DND-41 (cell line): Measurements from ENCODE around the gene CCDC71L.

ENCODE experiments used
- ATAC-seq: fragments of 200-7000 bp; cut with Tn5 transposase; 3 replicates; pipeline ENCODE4 v1.9.1; 2021; ENCODE audit warnings: low read depth; ENCODE audit not compliant: insufficient read depth
- DNase-seq: peaks from one replicate; pipeline ENCODE4 v3.0.0-alpha.2; 2020
- H2AFZ ChIP-seq: 2 replicates; pipeline ENCODE4 v1.6.0; 2012; ENCODE audit warnings: low read depth, low read length
- H3K27ac ChIP-seq: 2 replicates; pipeline ENCODE4 v1.5.1; 2012; ENCODE audit warnings: low read length, inconsistent platforms
- H3K27me3 ChIP-seq: fragments of 200-600 bp; sonication (generic); 2 replicates; pipeline ENCODE4 v1.6.0; 2012; ENCODE audit warnings: low read length, mild to moderate bottlenecking, inconsistent platforms; ENCODE audit not compliant: insufficient read depth, poor library complexity
- H3K36me3 ChIP-seq: 2 replicates; pipeline ENCODE4 v1.5.1; 2012; ENCODE audit warnings: low read length, inconsistent platforms; ENCODE audit not compliant: insufficient read depth
- H3K4me1 ChIP-seq: 2 replicates; pipeline ENCODE4 v1.5.1; 2012; ENCODE audit warnings: mild to moderate bottlenecking, low read length; ENCODE audit not compliant: insufficient read depth
- H3K4me2 ChIP-seq: 2 replicates; pipeline ENCODE4 v1.6.0; 2012; ENCODE audit warnings: mild to moderate bottlenecking, moderate library complexity, low read length, inconsistent platforms; ENCODE audit not compliant: insufficient read depth
- H3K4me3 ChIP-seq, 2 experiments: fragments of 200-600 bp in 1 of 2; shearing (Covaris generic) in 1 of 2; 2 replicates each; pipeline ENCODE4 v1.5.1; 2012 to 2016; ENCODE audit warnings: inconsistent platforms in 2 of 2, low read length in 2 of 2, mild to moderate bottlenecking in 2 of 2, low read depth in 1 of 2, moderate library complexity in 1 of 2
- H3K79me2 ChIP-seq: 2 replicates; pipeline ENCODE4 v1.6.0; 2012; ENCODE audit warnings: low read length, inconsistent platforms; ENCODE audit not compliant: insufficient read depth
- H3K9ac ChIP-seq: 2 replicates; pipeline ENCODE4 v1.6.0; 2012; ENCODE audit warnings: low read depth, mild to moderate bottlenecking, inconsistent platforms, low read length, moderate library complexity
- H3K9me3 ChIP-seq: 2 replicates; pipeline ENCODE4 v1.5.1; 2012; ENCODE audit warnings: low read length, moderate library complexity, mild to moderate bottlenecking, inconsistent platforms; ENCODE audit not compliant: insufficient read depth, severe bottlenecking
- H4K20me1 ChIP-seq: 2 replicates; pipeline ENCODE4 v1.6.0; 2012; ENCODE audit warnings: low read length; ENCODE audit not compliant: insufficient read depth
- CTCF ChIP-seq: IDR thresholded peaks from 2 replicates; pipeline ENCODE4 v1.5.1; 2012; ENCODE audit warnings: borderline replicate concordance, low read length, moderate library complexity, mild to moderate bottlenecking; ENCODE audit not compliant: poor library complexity, severe bottlenecking; ENCODE audit errors: extremely low read depth
- EZH2 ChIP-seq: IDR thresholded peaks from 3 replicates; pipeline ENCODE4 v1.6.1; 2012; ENCODE audit warnings: borderline replicate concordance, low read depth, mild to moderate bottlenecking, moderate library complexity, low read length, inconsistent platforms; ENCODE audit not compliant: severe bottlenecking

CCDC71L gene

GRCh38 chr7:106613848-106614560 lies 47.0 kb downstream of the CCDC71L start:
- no peaks in the 10 kb centered on the region for H3K36me3 ChIP-seq
- no peaks in the 10 kb centered on the region for H3K4me1 ChIP-seq
- TF ChIP-seq EZH2 (no peak), CTCF (no peak)
- H2AFZ ChIP-seq, result no peak overlapping the region
- no peak for DNase-seq
- H3K4me3 ChIP-seq, result no peak overlapping the region
- no peaks in the 10 kb centered on the region for H4K20me1 ChIP-seq
- no peaks in the 10 kb centered on the region for H3K27me3 ChIP-seq
- ATAC-seq, result no peak
- no peak overlapping the region for H3K9ac ChIP-seq
- no peaks in the 10 kb centered on the region for H3K79me2 ChIP-seq
- no peaks in the 10 kb centered on the region for H3K9me3 ChIP-seq
- H3K27ac ChIP-seq, result no peak overlapping the region
- H3K4me2 ChIP-seq, result no peak overlapping the region

- H3K4me3 ChIP-seq, result no peak overlapping the region
- no peak overlapping the region for H2AFZ ChIP-seq
- no peaks in the 10 kb centered on the region for H3K9me3 ChIP-seq
- DNase-seq (no peak), ATAC-seq (no peak)
- no peak overlapping the region for H3K9ac ChIP-seq
- no peak overlapping the region for H3K27ac ChIP-seq
- no peaks in the 10 kb centered on the region for H4K20me1 ChIP-seq
- H3K4me1 ChIP-seq, result no peaks in the 10 kb centered on the region
- H3K36me3 ChIP-seq, result no peaks in the 10 kb centered on the region
- no peaks in the 10 kb centered on the region for H3K27me3 ChIP-seq
- no peaks in the 10 kb centered on the region for H3K79me2 ChIP-seq
- TF ChIP-seq EZH2 (no peak), CTCF (no peak)
- no peak overlapping the region for H3K4me2 ChIP-seq
These were observed 47.7 kb downstream of the CCDC71L start for GRCh38 chr7:106613279-106613678.

- no peak for TF ChIP-seq EZH2
- no peak for TF ChIP-seq CTCF
- DNase-seq (no peak), ATAC-seq (no peak)
- Histone ChIP-seq H3K27ac (no peak overlapping the region), H3K36me3 (no peaks in the 10 kb centered on the region), H3K27me3 (no peaks in the 10 kb centered on the region), H2AFZ (no peak overlapping the region), H3K9ac (no peak overlapping the region), H3K4me3 (no peak overlapping the region), H3K9me3 (no peaks in the 10 kb centered on the region), H3K4me1 (no peaks in the 10 kb centered on the region), H3K4me2 (no peak overlapping the region), H3K79me2 (no peaks in the 10 kb centered on the region), H4K20me1 (no peaks in the 10 kb centered on the region)
These were observed 48.5 kb downstream of the CCDC71L start for GRCh38 chr7:106612432-106612831.

- Histone ChIP-seq H3K4me2 (no peak overlapping the region), H3K27me3 (no peaks in the 10 kb centered on the region), H3K79me2 (no peaks in the 10 kb centered on the region), H3K27ac (no peak overlapping the region), H4K20me1 (no peaks in the 10 kb centered on the region), H2AFZ (no peak overlapping the region), H3K4me3 (no peak overlapping the region), H3K9me3 (no peaks in the 10 kb centered on the region), H3K36me3 (no peaks in the 10 kb centered on the region), H3K4me1 (no peaks in the 10 kb centered on the region), H3K9ac (no peak overlapping the region)
- DNase-seq, result no peak
- no peak for TF ChIP-seq EZH2
- no peak for TF ChIP-seq CTCF
- no peak for ATAC-seq
These were observed 49.0 kb downstream of the CCDC71L start for GRCh38 chr7:106611911-106612310.
